H9 (cell line): ENCODE results near the gene STPG3. TPM values are rescaled to one million over a fixed set of nuclear protein-coding genes. Genes with fewer than 3 reads are reported as not detected.

Experiments used
- DNase-seq: peaks from one replicate; pipeline ENCODE4 v3.0.0-alpha.2; 2017
- H2AFZ ChIP-seq: one replicate; pipeline ENCODE4 v1.6.1; 2013; ENCODE audit warnings: mild to moderate bottlenecking, low read length, control low read depth, moderate library complexity
- H2AK5ac ChIP-seq: 2 replicates; pipeline ENCODE4 v1.6.1; 2013; ENCODE audit warnings: low read length, control low read depth, mixed read lengths; ENCODE audit not compliant: insufficient read length
- H2BK120ac ChIP-seq: one replicate; pipeline ENCODE4 v1.6.1; 2013; ENCODE audit warnings: low read depth, mild to moderate bottlenecking, low read length, control low read depth, inconsistent platforms; ENCODE audit not compliant: poor library complexity, severe bottlenecking
- H2BK12ac ChIP-seq: 2 replicates; pipeline ENCODE4 v1.6.1; 2013; ENCODE audit warnings: low read length, control low read depth, mixed read lengths, low read depth; ENCODE audit not compliant: insufficient read length
- H2BK15ac ChIP-seq: 2 replicates; pipeline ENCODE4 v1.6.1; 2013; ENCODE audit warnings: low read depth, low read length, control low read depth
- H2BK20ac ChIP-seq: one replicate; pipeline ENCODE4 v1.6.1; 2013; ENCODE audit warnings: low read depth, mild to moderate bottlenecking, low read length, control low read depth, inconsistent platforms; ENCODE audit not compliant: poor library complexity, severe bottlenecking
- H2BK5ac ChIP-seq: 2 replicates; pipeline ENCODE4 v1.6.1; 2013; ENCODE audit warnings: low read length, control low read depth, mixed read lengths; ENCODE audit not compliant: insufficient read length
- H3K14ac ChIP-seq: 2 replicates; pipeline ENCODE4 v1.6.1; 2013; ENCODE audit warnings: low read length, control low read depth; ENCODE audit not compliant: insufficient read depth
- H3K18ac ChIP-seq: 2 replicates; pipeline ENCODE4 v1.6.1; 2013; ENCODE audit warnings: low read depth, mild to moderate bottlenecking, mixed read lengths, low read length, control low read depth; ENCODE audit not compliant: insufficient read length
- H3K23ac ChIP-seq: 2 replicates; pipeline ENCODE4 v1.6.1; 2013; ENCODE audit warnings: low read length, control low read depth, mixed read lengths, low read depth; ENCODE audit not compliant: insufficient read length
- H3K23me2 ChIP-seq: 2 replicates; pipeline ENCODE4 v1.6.1; 2013; ENCODE audit warnings: low read depth, mild to moderate bottlenecking, mixed read lengths, low read length, control low read depth; ENCODE audit not compliant: insufficient read length, poor library complexity, severe bottlenecking
- H3K27ac ChIP-seq: 2 replicates; pipeline ENCODE4 v1.5.1; 2013; ENCODE audit warnings: low read length, control low read depth, mixed read lengths, low read depth; ENCODE audit not compliant: insufficient read length
- H3K27me3 ChIP-seq: 2 replicates; pipeline ENCODE4 v1.6.1; 2013; ENCODE audit warnings: low read length, control low read depth, inconsistent platforms; ENCODE audit not compliant: insufficient read depth
- H3K4ac ChIP-seq: 2 replicates; pipeline ENCODE4 v1.6.1; 2013; ENCODE audit warnings: low read depth, mild to moderate bottlenecking, control low read depth, inconsistent platforms, low read length, moderate library complexity
- H3K4me1 ChIP-seq: 2 replicates; pipeline ENCODE4 v1.6.1; 2013; ENCODE audit warnings: low read length, control low read depth, inconsistent platforms; ENCODE audit not compliant: insufficient read depth
- H3K4me2 ChIP-seq: 2 replicates; pipeline ENCODE4 v1.6.1; 2013; ENCODE audit warnings: low read length, control low read depth, mixed read lengths; ENCODE audit not compliant: insufficient read length, insufficient read depth
- H3K56ac ChIP-seq: 2 replicates; pipeline ENCODE4 v1.6.1; 2013; ENCODE audit warnings: low read depth, mild to moderate bottlenecking, mixed read lengths, low read length, control low read depth; ENCODE audit not compliant: insufficient read length
- H3K79me1 ChIP-seq: 2 replicates; pipeline ENCODE4 v1.6.1; 2013; ENCODE audit warnings: low read depth, mild to moderate bottlenecking, moderate library complexity, low read length, control low read depth, inconsistent platforms; ENCODE audit not compliant: insufficient read depth, poor library complexity, severe bottlenecking
- H3K79me2 ChIP-seq: 2 replicates; pipeline ENCODE4 v1.6.1; 2013; ENCODE audit warnings: low read length, control low read depth, inconsistent platforms; ENCODE audit not compliant: insufficient read depth
- H3K9ac ChIP-seq: 2 replicates; pipeline ENCODE4 v1.6.1; 2013; ENCODE audit warnings: low read length, control low read depth, mixed read lengths; ENCODE audit not compliant: insufficient read length; ENCODE audit errors: extremely low read depth
- H3K9me3 ChIP-seq: one replicate; pipeline ENCODE4 v1.6.1; 2013; ENCODE audit warnings: low read depth, low read length, inconsistent platforms; ENCODE audit not compliant: control insufficient read depth
- H3T11ph ChIP-seq: one replicate; pipeline ENCODE4 v1.6.1; 2013; ENCODE audit warnings: mild to moderate bottlenecking, low read length, control low read depth, inconsistent platforms
- H4K20me1 ChIP-seq: one replicate; pipeline ENCODE4 v1.6.1; 2013; ENCODE audit not compliant: control insufficient read depth, insufficient read length, insufficient read depth
- H4K5ac ChIP-seq: 2 replicates; pipeline ENCODE4 v1.6.1; 2013; ENCODE audit warnings: low read depth, mild to moderate bottlenecking, mixed read lengths, low read length, control low read depth; ENCODE audit not compliant: insufficient read length
- H4K8ac ChIP-seq: replicated peaks from 2 replicates; pipeline ENCODE4 v1.6.1; 2013; ENCODE audit warnings: low read length, control low read depth, mixed read lengths, low read depth; ENCODE audit not compliant: insufficient read length
- H4K91ac ChIP-seq: 2 replicates; pipeline ENCODE4 v1.6.1; 2013; ENCODE audit warnings: low read depth, mild to moderate bottlenecking, moderate library complexity, mixed read lengths, low read length, control low read depth; ENCODE audit not compliant: insufficient read length
- H3K27ac Mint-ChIP-seq, 3 experiments: 2 replicates in 2 of 3; 3 replicates in 1 of 3; pipeline ENCODE4 v1.8.0; 2020 to 2021; ENCODE audit warnings: mixed read lengths in 3 of 3, mild to moderate bottlenecking in 1 of 3, moderate library complexity in 1 of 3
- H3K27me3 Mint-ChIP-seq: 2 replicates; pipeline ENCODE4 v1.8.0; 2021; ENCODE audit warnings: low read depth, mild to moderate bottlenecking, moderate library complexity, mixed read lengths
- H3K36me3 Mint-ChIP-seq, 3 experiments: 2 replicates in 2 of 3; 3 replicates in 1 of 3; pipeline ENCODE4 v1.8.0; 2020 to 2021; ENCODE audit warnings: low read depth in 3 of 3, mixed read lengths in 3 of 3; ENCODE audit not compliant: insufficient read depth in 1 of 3
- H3K4me1 Mint-ChIP-seq, 2 experiments: 2 replicates each; pipeline ENCODE4 v1.8.0; 2020; ENCODE audit warnings: mixed read lengths in 2 of 2
- H3K4me3 Mint-ChIP-seq, 2 experiments: 2 replicates in 1 of 2; 3 replicates in 1 of 2; pipeline ENCODE4 v1.8.0; 2020 to 2021; ENCODE audit warnings: mild to moderate bottlenecking in 2 of 2, mixed read lengths in 2 of 2, moderate library complexity in 1 of 2
- H3K9me3 Mint-ChIP-seq, 2 experiments: 2 replicates in 1 of 2; 3 replicates in 1 of 2; pipeline ENCODE4 v1.8.0; 2020; ENCODE audit warnings: mild to moderate bottlenecking in 2 of 2, mixed read lengths in 2 of 2, moderate library complexity in 1 of 2
- WGBS: extraction: QIAGEN DNeasy Blood & Tissue Kit; methylation state at CpG from one replicate; pipeline ENCODE4 v1.1.7; 2013; ENCODE audit warnings: missing lambda C conversion rate, low lambda C conversion rate, mixed read lengths; ENCODE audit not compliant: insufficient read length; ENCODE audit errors: extremely low coverage; 5-methylcytosine and 5-hydroxymethylcytosine counted together
- total RNA-seq: library from RNA; stranded (reverse); gene quantifications from 2 replicates; pipeline ENCODE4 v1.2.1, GENCODE V29; 2021
- TF ChIP-seq, protein P1 (sequence below): fragments of 200-600 bp; sonication (generic); conservative IDR thresholded peaks from 3 replicates; pipeline ENCODE4 v1.8.0; 2021; ENCODE audit warnings: antibody characterized with exemption, mild to moderate bottlenecking

STPG3 gene
- total RNA-seq, 1 experiment from 2014 or later = not detected

DNA sequence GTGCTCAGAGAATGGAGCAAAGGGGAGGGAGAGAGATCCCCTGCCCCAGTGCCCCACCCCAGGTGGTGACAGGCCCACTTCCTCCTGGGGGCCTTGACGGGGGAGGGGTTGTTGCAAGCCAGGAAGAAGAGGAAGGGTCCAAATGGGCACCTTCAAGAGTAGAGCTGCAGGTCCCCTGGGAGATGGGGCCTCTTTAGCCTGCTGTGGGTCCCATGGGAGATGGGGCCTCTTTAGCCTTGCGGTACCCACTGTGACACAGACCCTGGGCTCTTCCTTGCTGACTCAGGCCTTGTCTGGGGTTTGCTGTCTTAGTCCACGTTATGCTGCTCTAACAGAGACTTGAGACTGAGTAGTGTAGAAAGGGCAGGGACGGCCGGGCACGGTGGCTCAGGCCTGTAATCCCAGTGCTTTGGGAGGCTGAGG is 16.9 kb downstream of the STPG3 start:
- H3K4me3 Mint-ChIP-seq = no peak overlapping the region
- H4K5ac ChIP-seq = no peak overlapping the region
- H4K20me1 ChIP-seq = no peaks in the 10 kb centered on the region
- no CpG with 5 or more reads among the region's 6 CpGs for WGBS
- no peak overlapping the region for H3K27ac ChIP-seq
- no peak overlapping the region for H4K8ac ChIP-seq
- H3T11ph ChIP-seq = no peak overlapping the region
- no peaks in the 10 kb centered on the region; a peak in 1 of 4 replicates for H3K4me1 Mint-ChIP-seq
- no peaks in the 10 kb centered on the region for H3K27me3 ChIP-seq
- no peaks in the 10 kb centered on the region; a peak in 1 of 5 replicates for H3K9me3 Mint-ChIP-seq
- H4K91ac ChIP-seq = no peak overlapping the region
- H2BK5ac ChIP-seq = no peak overlapping the region
- no peak overlapping the region for H2BK120ac ChIP-seq
- H3K56ac ChIP-seq = no peak overlapping the region
- no peak overlapping the region for H2BK20ac ChIP-seq
- no peak overlapping the region for H3K18ac ChIP-seq
- H3K27ac Mint-ChIP-seq = peak overlapping the region in 1 of 3 experiments; percentile 86; a peak in 1 of 7 replicates
- H3K79me2 ChIP-seq = no peaks in the 10 kb centered on the region
- H3K4me2 ChIP-seq = no peak overlapping the region
- H2BK15ac ChIP-seq = no peak overlapping the region
- H3K9me3 ChIP-seq = no peaks in the 10 kb centered on the region
- peaks cover 12 to 57% (median 39%) of the 10 kb centered on the region in 3 experiments; a peak in 6 of 7 replicates for H3K36me3 Mint-ChIP-seq
- H3K27me3 Mint-ChIP-seq = no peaks in the 10 kb centered on the region; the same call in 1 of the 2 replicates
- H3K23ac ChIP-seq = no peak overlapping the region
- no peak overlapping the region for H2BK12ac ChIP-seq
- H3K9ac ChIP-seq = no peak overlapping the region
- TF ChIP-seq, protein P1, sequence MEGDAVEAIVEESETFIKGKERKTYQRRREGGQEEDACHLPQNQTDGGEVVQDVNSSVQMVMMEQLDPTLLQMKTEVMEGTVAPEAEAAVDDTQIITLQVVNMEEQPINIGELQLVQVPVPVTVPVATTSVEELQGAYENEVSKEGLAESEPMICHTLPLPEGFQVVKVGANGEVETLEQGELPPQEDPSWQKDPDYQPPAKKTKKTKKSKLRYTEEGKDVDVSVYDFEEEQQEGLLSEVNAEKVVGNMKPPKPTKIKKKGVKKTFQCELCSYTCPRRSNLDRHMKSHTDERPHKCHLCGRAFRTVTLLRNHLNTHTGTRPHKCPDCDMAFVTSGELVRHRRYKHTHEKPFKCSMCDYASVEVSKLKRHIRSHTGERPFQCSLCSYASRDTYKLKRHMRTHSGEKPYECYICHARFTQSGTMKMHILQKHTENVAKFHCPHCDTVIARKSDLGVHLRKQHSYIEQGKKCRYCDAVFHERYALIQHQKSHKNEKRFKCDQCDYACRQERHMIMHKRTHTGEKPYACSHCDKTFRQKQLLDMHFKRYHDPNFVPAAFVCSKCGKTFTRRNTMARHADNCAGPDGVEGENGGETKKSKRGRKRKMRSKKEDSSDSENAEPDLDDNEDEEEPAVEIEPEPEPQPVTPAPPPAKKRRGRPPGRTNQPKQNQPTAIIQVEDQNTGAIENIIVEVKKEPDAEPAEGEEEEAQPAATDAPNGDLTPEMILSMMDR = no peak
- no peaks in the 10 kb centered on the region for H3K4me1 ChIP-seq
- H2AK5ac ChIP-seq = no peak overlapping the region
- no peak overlapping the region for H3K4ac ChIP-seq
- no peaks in the 10 kb centered on the region for H3K23me2 ChIP-seq
- no peaks in the 10 kb centered on the region for H3K79me1 ChIP-seq
- no peak overlapping the region for H2AFZ ChIP-seq
- no peak for DNase-seq
- H3K14ac ChIP-seq = no peak overlapping the region
